HEK293 (cell line): Measurements from ENCODE around the gene TMPRSS5.

Experiments
- BCL6B ChIP-seq: fragments of 450-650 bp; formaldehyde crosslinking; IDR thresholded peaks from 2 replicates; pipeline ENCODE4 v1.5.1; 2017; ENCODE audit warnings: missing biosample characterization, missing genetic modification characterization
- HOXD13 ChIP-seq: sonication (generic); formaldehyde crosslinking; IDR thresholded peaks from 2 replicates; pipeline ENCODE4 v1.8.0; 2022; ENCODE audit warnings: missing genetic modification reagents, borderline replicate concordance
- REST ChIP-seq: fragments of 450-650 bp; formaldehyde crosslinking; IDR thresholded peaks from 2 replicates; pipeline ENCODE4 v1.5.1; 2016; ENCODE audit warnings: missing biosample characterization, missing genetic modification characterization
- SETDB1 ChIP-seq: IDR thresholded peaks from one replicate; pipeline ENCODE4 v1.6.1; 2017; ENCODE audit warnings: mild to moderate bottlenecking, low read length, moderate library complexity, mixed read lengths; ENCODE audit not compliant: insufficient read length
- ZBTB1 ChIP-seq: fragments of 450-650 bp; formaldehyde crosslinking; IDR thresholded peaks from 2 replicates; pipeline ENCODE4 v1.5.1; 2016; ENCODE audit warnings: missing biosample characterization, missing genetic modification characterization
- ZBTB21 ChIP-seq: fragments of 450-650 bp; formaldehyde crosslinking; IDR thresholded peaks from 2 replicates; pipeline ENCODE4 v1.5.1; 2017; ENCODE audit warnings: missing biosample characterization, missing genetic modification characterization
- ZBTB44 ChIP-seq: fragments of 450-650 bp; IDR thresholded peaks from 2 replicates; pipeline ENCODE4 v1.5.1; 2018; ENCODE audit warnings: missing biosample characterization, mild to moderate bottlenecking, missing genetic modification characterization
- ZNF449 ChIP-seq: fragments of 450-650 bp; formaldehyde crosslinking; IDR thresholded peaks from 2 replicates; pipeline ENCODE4 v1.5.1; 2017; ENCODE audit warnings: missing biosample characterization, mild to moderate bottlenecking, missing genetic modification characterization, moderate library complexity
- ZNF510 ChIP-seq: fragments of 450-650 bp; formaldehyde crosslinking; IDR thresholded peaks from 2 replicates; pipeline ENCODE4 v1.5.1; 2018; ENCODE audit warnings: mild to moderate bottlenecking, missing genetic modification characterization, missing biosample characterization; ENCODE audit not compliant: insufficient replicate concordance
- ZNF76 ChIP-seq: fragments of 450-650 bp; formaldehyde crosslinking; IDR thresholded peaks from 2 replicates; pipeline ENCODE4; 2016; ENCODE audit warnings: low read depth, missing biosample characterization, missing genetic modification characterization, borderline replicate concordance
- TF ChIP-seq, protein P1 (sequence below): fragments of 450-650 bp; formaldehyde crosslinking; IDR thresholded peaks from 2 replicates; pipeline ENCODE4 v1.5.1; 2016; ENCODE audit warnings: missing biosample characterization, missing genetic modification characterization

DNA sequence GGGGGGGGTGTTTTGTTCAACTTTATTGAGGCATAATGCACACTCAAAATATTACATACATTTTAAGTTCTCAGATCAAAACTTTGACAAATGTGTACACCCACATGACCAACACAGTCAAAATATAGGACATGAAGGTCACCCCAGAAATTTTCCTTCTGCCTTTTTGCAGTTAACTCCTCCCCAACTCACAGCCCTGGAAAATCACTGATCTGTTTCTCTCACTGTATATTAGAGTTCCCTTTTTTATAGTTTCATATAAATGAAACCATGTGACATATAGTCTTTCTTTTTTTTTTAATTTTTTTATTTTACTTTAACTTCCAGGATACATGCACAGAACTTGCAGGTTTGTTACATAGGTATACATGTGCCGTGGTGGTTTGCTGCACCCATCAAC, 4.6 kb downstream of the TMPRSS5 start:
- no peak for TF ChIP-seq ZNF76 (tag by site-specific recombination)
- TF ChIP-seq REST (tag by site-specific recombination), result no peak
- TF ChIP-seq, protein P1, sequence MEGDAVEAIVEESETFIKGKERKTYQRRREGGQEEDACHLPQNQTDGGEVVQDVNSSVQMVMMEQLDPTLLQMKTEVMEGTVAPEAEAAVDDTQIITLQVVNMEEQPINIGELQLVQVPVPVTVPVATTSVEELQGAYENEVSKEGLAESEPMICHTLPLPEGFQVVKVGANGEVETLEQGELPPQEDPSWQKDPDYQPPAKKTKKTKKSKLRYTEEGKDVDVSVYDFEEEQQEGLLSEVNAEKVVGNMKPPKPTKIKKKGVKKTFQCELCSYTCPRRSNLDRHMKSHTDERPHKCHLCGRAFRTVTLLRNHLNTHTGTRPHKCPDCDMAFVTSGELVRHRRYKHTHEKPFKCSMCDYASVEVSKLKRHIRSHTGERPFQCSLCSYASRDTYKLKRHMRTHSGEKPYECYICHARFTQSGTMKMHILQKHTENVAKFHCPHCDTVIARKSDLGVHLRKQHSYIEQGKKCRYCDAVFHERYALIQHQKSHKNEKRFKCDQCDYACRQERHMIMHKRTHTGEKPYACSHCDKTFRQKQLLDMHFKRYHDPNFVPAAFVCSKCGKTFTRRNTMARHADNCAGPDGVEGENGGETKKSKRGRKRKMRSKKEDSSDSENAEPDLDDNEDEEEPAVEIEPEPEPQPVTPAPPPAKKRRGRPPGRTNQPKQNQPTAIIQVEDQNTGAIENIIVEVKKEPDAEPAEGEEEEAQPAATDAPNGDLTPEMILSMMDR (tag by site-specific recombination), result no peak
- TF ChIP-seq SETDB1, result no peak
- TF ChIP-seq BCL6B (tag by site-specific recombination), result no peak
- no peak for TF ChIP-seq ZNF510 (tag by site-specific recombination)
- no peak for TF ChIP-seq ZBTB44 (tag by site-specific recombination)
- no peak for TF ChIP-seq HOXD13 (CRISPR knock-in tag)
- TF ChIP-seq ZNF449 (tag by site-specific recombination), result no peak
- no peak for TF ChIP-seq ZBTB21 (tag by site-specific recombination)
- no peak for TF ChIP-seq ZBTB1 (tag by site-specific recombination)
